Measurements from ENCODE around the gene GTPBP2.
A peak's percentile ranks its signal among the peaks of the same experiment; 100 is the strongest.

Gene GTPBP2

GRCh38 chr6:43575772-43576551 is 53.1 kb downstream of the GTPBP2 start, which contains the start of the genes POLH and XPO5:
POLH (plus strand) TSS chr6:43576185; CDS start chr6:43582320, 6,135 bp downstream.
XPO5 (minus strand) TSS chr6:43576038; CDS start chr6:43575864, 174 bp downstream.
- peak; percentile 94 for DNase-seq (ENCODE audit: low spot score)

- DNase-seq (ENCODE audit: low spot score) = peak; percentile 10
Measured at GRCh38 chr6:43575105-43575771, 53.8 kb downstream of the GTPBP2 start.

DNA sequence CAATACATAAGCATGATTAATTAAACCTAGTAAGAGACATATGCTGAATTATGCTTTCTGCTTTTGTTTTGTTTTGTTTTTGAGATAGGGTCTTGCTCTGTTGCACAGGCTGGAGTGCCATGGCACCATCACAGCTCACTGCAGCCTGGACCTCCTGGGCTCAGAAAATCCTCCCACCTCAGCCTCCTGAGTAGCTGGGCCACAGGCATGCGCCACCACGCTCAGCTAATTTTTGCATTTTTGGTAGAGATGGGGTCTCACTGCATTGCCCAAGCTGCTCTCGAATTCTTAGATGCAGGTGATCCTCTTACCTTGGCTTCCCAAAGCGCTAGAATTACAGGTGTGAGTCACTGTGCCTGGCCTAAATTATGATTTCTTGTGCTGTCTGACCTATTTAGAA is 57.0 kb downstream of the GTPBP2 start:
- no peak for DNase-seq (ENCODE audit: low spot score)

DNA sequence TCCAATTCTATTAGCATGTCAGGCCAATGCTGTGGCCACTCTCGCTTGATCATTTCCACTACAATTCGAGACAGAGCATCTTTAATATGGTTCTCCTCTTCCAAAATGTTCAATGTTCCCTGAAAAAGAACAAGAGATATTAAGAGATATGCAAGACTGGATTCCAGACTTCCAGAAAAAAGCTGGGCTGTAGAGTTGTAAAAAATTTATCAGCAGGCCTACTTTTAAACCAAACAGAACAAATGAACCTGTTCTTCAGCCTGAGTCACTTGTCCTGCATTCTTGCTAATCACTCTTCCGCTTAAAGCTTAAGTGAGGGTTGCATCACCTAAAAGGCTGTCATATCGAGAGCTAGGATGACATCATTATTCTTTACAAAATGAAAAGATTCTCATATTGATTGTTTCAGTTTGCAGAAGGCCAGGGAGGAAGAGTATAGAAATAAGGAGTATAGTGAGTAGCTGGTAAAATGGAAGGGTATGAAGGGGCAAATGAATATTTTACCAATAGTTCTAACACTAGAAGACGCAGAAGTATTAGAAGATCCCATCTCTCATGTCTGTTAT is 58.1 kb downstream of the GTPBP2 start:
- DNase-seq (ENCODE audit: low spot score) = no peak
